CD4-positive, alpha-beta T cell treated with Interleukin-21 for 1 hour (primary cell): ENCODE data around the gene SLIT3.
"Not testable (repeated sequence)": the region's sequence is repeated elsewhere in the genome, so short reads cannot be mapped to it uniquely, and the experiment has no call there.

Source experiments
- DNase-seq: peaks from one replicate; pipeline ENCODE4 v3.0.0-alpha.2; 2020

Gene SLIT3

DNA sequence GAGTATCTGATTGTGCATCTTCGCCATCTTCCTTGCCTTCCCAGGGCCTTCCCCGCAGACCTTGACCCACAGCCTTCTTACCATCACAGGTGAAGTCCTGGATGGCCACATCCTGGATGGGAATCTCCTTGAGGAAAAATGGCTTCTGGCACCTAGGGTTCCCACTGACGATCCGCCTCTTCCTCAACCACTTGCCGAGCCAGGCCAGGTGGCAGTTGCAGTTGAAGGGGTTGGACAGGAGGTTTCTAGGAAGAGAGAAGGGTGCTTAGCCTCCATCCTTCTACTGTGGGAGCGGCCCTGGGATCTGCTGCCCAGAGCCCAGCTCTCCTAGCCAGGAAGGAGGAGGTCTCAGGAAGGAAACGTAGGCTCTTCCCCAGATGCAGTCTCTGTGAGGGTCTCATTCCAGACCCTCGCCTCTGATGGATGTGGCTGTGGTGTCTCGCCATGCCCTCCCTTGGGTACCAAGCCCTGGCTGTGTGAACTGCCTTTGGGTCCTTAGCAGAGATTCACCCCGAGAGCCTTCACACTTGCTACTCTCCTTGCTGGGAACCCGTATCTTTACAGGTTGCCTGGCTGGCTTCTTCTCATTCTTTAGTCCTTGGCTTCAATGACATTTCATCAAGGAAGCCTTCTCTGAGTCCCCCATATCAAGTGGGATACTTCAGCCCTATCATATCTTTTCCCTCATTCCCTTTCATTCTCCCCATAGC lies 551.4 kb downstream of the SLIT3 start:
- DNase-seq: no peak

GRCh38 chr5:168747987-168748777 lies 552.8 kb downstream of the SLIT3 start:
- DNase-seq: peak; percentile 34

DNA sequence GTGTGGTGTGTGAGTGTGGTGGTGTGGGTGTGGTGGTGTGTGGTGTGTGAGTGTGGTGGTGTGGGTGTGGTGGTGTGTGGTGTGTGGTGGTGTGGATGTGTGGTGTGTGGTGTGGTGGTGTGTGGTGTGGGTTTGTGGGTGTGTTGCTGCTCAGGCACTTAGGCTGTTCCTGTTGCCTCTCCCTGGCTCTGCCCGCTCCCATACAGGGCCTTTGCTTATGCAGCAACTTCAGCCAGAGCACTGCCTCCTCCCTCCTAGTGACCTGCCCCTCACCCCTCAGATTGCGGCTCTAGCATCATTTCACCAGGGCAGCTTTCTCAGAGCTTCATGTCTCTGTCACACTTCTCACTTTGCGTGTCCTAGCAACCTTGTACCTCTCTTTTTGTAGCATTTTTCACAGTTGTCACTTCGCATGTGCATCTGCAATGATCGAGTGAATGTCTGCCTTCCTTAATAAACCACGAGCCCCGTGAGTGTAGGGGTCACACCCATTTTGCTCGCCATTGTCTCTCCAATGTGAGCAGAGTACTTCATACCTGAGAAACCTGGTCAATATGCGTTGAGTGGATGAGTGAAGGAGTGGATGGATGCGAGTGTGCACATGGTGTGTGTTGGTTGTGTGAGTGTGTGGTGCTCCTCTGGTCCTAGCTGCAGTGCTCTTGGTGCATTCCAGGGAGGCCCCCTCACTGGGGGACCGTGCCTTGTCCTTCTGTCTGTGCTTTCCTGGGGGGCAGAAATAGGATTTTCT lies 553.9 kb downstream of the SLIT3 start:
- no peak for DNase-seq

DNA sequence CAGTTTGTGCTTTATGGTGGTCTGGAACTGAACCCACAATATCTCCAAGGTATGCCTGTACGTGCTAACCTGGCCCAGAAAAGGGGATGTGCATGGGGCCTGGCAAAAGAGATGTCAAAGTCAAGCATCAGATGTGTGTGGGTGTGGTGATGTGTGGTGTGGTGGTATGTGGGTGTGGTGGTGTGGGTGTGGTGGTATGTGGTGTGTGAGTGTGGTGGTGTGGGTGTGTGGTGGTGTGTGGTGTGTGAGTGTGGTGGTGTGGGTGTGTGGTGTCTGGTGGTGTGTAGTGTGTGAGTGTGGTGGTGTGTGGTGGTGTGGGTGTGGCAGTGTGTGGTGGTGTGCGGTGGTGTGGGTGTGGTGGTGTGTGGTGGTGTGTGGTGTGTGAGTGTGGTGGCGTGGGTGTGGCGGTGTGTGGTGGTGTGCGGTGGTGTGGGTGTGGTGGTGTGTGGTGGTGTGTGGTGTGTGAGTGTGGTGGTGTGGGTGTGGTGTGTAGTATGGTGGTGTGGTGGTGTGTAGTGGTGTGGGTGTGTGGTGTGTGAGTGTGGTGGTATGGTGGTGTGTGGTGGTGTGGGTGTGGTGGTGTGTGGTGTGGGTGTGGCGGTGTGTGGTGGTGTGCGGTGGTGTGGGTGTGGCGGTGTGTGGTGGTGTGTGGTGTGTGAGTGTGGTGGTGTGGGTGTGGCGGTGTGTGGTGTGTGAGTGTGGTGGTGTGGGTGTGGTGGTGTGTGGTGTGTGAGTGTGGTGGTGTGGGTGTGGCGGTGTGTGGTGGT lies 554.6 kb downstream of the SLIT3 start:
- DNase-seq: not testable (repeated sequence)

GRCh38 chr5:168743617-168744016 lies 557.3 kb downstream of the SLIT3 start:
- DNase-seq: no peak

- DNase-seq: not testable (repeated sequence)
Observed at GRCh38 chr5:168742311-168742710, 558.6 kb downstream of the SLIT3 start.

- DNase-seq: no peak
Observed at GRCh38 chr5:168740811-168741213, 560.1 kb downstream of the SLIT3 start.

DNA sequence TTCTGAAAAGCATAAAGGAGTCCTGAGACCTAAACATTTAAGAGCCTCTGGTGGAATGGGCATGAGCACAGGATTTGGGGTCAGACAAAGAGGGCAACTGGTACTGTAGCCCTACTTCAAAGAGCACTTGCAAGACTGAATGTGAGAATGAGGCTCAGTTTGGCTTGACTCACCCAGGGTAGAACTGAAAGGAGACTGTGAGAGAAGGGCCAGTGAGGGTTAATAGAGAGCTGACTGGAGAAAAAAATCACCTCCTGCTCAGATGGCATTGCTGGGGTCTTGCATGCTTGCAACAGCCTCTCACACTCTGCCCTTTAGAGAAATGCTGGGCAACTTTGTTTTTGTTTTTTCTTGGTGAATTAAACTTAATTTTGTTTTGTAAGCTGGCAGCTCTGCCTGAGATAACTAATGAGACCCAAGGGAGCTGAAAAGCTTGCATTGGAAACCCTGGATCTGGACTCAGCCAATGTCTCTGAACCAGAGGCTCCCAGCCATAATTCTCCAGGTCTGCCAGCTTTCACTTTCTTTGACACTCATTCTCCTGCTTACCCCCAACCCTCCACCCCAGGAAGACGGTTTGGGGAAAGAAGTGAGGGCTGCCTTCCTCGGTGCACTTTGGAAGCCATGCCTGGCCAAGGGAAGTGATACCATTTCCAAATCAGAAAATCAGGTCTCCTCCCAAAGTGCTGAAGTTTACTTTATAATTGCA lies 560.7 kb downstream of the SLIT3 start:
- no peak for DNase-seq

GRCh38 chr5:168737066-168737465 lies 563.9 kb downstream of the SLIT3 start:
- DNase-seq: no peak

DNA sequence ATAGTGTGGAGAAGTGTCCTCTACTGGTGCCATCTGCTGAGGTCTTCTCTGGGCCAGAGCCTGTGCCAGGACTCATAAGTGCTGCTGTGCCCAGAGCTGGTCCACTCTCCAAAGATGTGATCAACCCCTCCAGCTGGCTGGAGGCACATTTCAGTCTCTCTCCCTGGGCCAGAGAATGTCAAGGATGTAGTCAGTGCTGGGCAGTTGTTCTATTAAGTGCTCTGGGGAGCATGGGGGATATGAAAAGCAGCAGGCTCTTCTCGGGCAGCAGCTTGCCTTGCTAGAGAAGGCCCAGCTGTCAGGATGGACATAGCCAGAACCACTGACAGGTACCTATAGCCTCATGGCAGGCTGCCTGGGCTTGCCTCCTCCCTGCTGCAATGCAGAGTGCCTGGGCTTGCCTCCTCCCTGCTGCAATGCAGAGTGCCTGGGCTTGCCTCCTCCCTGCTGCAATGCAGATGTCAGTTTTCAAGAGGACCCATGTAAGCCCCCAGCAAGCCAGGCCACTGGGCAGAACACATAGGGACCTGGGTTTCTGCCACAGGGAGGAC lies 564.6 kb downstream of the SLIT3 start:
- no peak for DNase-seq

- DNase-seq: no peak
Observed at GRCh38 chr5:168734620-168735300, 566.2 kb downstream of the SLIT3 start.

DNA sequence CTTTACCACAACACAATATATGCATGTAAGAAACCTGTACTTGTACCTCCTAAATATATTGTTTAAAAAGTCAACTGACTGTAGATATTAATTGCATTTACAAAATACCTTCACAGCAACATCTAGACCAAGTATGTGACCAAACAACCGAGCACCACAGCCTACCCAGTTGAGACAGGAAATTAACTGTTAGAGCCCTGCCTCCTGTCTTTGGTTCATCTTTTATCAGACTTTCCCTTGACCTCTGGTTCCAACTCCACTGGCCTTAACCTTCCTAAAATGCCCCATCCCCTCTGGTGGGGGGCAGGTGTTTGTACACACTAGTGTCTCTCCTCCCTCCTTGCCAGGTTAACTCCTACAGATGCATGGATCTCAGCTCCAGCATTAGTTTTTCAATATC lies 566.8 kb downstream of the SLIT3 start:
- no peak for DNase-seq

DNA sequence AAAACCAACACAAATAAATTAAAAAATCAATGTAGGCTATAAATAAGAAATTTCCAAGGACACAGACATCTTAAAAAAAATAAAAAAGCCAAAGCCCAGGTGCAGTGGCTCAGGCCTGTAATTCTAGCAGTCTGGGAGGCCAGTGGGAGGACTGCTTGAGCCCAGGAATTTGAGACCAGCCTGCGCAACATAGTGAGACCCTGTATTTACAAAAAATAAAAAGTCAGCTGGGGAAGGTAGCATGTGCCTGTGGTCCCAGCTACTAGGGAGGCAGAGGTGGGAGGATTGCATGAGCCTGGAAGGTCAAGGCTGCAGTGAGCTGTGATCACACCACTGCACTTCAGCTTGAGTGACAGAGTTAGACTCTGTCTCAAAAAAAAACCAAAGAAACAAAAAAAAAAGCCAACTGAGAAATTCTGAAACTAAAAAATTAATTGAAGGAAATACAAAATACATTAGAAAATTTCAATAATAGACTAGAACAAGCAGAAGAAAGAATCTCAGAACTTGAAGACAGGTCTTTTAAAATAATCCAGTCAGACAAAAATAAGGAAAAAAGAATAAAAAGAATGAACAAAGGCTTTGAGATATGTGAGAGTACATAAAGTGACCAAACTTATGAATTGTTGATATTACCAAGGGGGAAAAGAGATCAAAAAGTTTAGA lies 572.3 kb downstream of the SLIT3 start:
- DNase-seq: no peak

GRCh38 chr5:168727547-168727946 lies 573.4 kb downstream of the SLIT3 start:
- DNase-seq: no peak

GRCh38 chr5:168726342-168726741 lies 574.6 kb downstream of the SLIT3 start:
- no peak for DNase-seq

- no peak for DNase-seq
Observed at GRCh38 chr5:168724227-168724626, 576.7 kb downstream of the SLIT3 start.

DNA sequence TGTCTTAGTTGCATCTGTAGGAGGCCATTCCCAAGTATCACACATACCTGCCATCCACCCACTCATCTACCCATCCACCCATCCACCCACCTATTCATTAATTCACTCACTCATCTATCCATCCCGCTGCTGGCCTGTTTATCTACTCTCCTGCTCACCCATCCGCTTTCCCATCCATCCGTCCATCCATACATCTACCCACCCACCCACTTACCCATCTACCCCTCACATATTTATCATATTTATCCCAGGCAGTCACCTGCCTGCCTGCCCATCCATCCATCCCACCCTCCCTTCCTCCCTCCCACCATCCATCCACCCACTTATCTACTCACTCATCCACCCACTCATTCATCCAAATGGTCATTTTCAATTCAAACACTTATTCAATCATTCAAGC lies 577.9 kb downstream of the SLIT3 start:
- DNase-seq: no peak

DNA sequence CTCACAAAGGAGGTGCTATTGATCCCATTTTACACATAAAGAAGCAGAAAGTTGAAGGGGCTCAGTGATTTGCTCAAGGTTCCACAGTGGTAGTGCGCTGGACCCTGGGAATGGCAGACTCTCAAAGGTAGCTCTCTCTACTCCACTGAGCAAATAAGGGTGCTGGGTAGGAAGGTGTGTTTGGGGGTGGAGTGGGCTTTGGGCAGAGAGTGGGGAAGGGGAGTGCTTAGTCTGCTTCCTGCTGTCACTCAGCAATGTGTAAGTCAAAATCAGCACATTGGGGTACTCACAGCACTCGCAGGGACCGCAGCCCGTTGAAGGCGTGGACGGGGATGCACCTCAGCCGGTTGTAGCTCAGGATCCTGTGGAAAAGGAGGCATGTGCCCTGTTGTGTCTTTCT lies 579.0 kb downstream of the SLIT3 start:
- no peak for DNase-seq

DNA sequence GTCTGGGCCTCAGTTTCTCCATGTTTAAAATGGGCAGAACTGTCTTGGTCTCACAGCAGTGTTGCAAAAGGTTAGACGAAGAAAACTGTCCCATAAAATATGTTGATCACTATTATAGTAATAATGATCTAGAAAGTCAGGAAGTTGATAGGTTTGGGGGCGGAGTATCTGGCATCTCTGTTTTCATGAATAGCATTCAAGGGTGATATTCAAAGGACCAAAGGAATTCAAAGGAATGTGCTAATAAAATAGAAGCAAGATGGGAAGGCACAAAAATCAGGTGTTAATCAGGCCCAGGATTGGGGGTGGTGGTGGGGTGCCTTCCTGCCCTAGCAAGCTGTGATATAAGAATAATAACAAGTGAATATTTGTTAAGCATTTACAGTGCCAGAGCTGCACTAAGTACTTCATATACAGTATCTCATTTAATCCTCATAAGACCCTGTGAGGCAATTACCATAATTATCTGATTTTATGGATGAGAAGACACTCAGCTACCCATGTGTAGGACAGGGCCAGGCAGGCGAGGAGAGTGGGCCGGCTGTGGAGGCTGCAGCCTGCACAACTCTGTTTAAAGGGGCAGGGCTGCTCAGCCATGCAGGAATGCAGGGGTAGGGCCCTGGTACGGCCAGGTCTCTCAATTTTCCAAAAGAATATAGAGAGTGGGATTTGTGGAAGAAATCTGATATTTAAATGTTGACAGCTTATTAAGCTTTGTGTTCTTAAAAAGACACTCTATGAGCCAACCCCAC lies 579.8 kb downstream of the SLIT3 start:
- DNase-seq: no peak

GRCh38 chr5:168720575-168720974 lies 580.4 kb downstream of the SLIT3 start:
- DNase-seq: no peak
